HG03280 (cell line): Measurements from ENCODE around the gene ACTG1.

Experiments
- ATAC-seq: cut with Tn5 transposase; IDR thresholded peaks from one replicate; pipeline ENCODE4 v1.9.1; 2021; ENCODE audit warnings: mild to moderate bottlenecking, moderate library complexity; ENCODE audit not compliant: unreplicated experiment

The ACTG1 gene

GRCh38 chr17:81499601-81499970 is 13.0 kb downstream of the ACTG1 start:
- ATAC-seq: no peak

GRCh38 chr17:81498953-81499600 is 13.5 kb downstream of the ACTG1 start:
- no peak for ATAC-seq

GRCh38 chr17:81494626-81495377 is 17.8 kb downstream of the ACTG1 start:
- ATAC-seq: no peak

- no peak for ATAC-seq
These were observed 19.2 kb downstream of the ACTG1 start for GRCh38 chr17:81493198-81494038.

GRCh38 chr17:81492706-81493105 is 19.9 kb downstream of the ACTG1 start:
- no peak for ATAC-seq

- ATAC-seq: no peak
These were observed 20.4 kb downstream of the ACTG1 start for GRCh38 chr17:81492202-81492601.

- ATAC-seq: no peak
These were observed 20.8 kb downstream of the ACTG1 start for GRCh38 chr17:81491761-81492160.

GRCh38 chr17:81491181-81491581 is 21.4 kb downstream of the ACTG1 start:
- ATAC-seq: no peak

GRCh38 chr17:81489998-81490992 is 22.3 kb downstream of the ACTG1 start:
- no peak for ATAC-seq

- ATAC-seq: no peak
These were observed 23.3 kb downstream of the ACTG1 start for GRCh38 chr17:81489012-81489997.

- no peak for ATAC-seq
These were observed 24.2 kb downstream of the ACTG1 start for GRCh38 chr17:81488276-81488860.

- ATAC-seq: peak; percentile 57
These were observed 24.9 kb downstream of the ACTG1 start for GRCh38 chr17:81487487-81488275.

GRCh38 chr17:81487089-81487486 is 25.5 kb downstream of the ACTG1 start:
- ATAC-seq: no peak

GRCh38 chr17:81486199-81486810 is 26.3 kb downstream of the ACTG1 start:
- ATAC-seq: no peak

GRCh38 chr17:81484195-81484979 is 28.2 kb downstream of the ACTG1 start:
- ATAC-seq: peak; percentile 71

- ATAC-seq: no peak
These were observed 28.8 kb downstream of the ACTG1 start for GRCh38 chr17:81483862-81484194.
